H1 (cell line): ENCODE results near the gene GHRHR.

Experiments
- CBX5 ChIP-seq: fragments of 300-800, 300-1000 bp; sonication (generic); IDR thresholded peaks from 2 replicates; pipeline ENCODE4 v1.7.1; 2016; ENCODE audit warnings: antibody characterized with exemption, low read length, low read depth
- RXRA ChIP-seq: IDR thresholded peaks from 2 replicates; pipeline ENCODE4 v1.6.1; 2011; ENCODE audit warnings: low read depth, mild to moderate bottlenecking, low read length, moderate library complexity; ENCODE audit not compliant: insufficient read depth
- SP1 ChIP-seq: IDR thresholded peaks from 2 replicates; pipeline ENCODE4 v1.6.1; 2011; ENCODE audit warnings: low read depth, low read length

DNA sequence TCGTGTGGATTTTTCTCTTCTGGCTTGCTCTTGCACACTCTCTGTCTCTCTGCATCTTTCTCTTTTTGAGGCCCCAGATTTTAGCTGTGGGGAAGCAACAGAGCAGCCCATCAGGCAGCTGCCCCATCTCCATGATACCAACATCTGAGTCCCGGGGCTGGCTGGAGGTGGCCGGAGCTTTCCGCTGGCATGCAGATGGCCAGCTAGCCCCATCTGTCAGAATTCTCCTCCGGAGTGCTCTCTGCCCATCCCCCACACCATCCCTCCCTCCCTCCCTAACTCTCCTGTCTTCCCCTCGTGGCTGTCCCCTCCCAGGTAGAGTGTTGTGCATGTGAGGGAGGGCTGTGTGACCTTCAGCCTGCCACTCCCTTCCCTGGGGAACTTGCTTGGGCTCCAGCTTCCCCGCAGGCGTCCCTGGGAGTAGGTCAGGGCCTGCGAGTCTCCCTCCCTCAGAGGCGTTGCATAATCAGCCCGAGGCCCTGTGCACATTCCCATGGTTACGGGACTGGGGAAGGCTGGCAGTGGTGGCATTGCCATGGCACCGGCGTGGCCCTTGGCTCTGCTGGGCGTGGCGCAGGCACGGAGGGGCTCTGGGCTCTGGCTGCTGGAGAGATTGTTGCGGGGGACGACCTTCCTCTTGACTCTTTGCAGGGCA lies 24.7 kb downstream of the GHRHR start:
- no peak for TF ChIP-seq RXRA
- no peak for TF ChIP-seq CBX5
- TF ChIP-seq SP1, result no peak
